ENCODE measurements around the gene THEMIS.

- TF ChIP-seq EZH2 (IDR thresholded peaks at IDR 0.05; ENCODE audit: borderline replicate concordance) = no peak
- TF ChIP-seq CTCF (IDR thresholded peaks at IDR 0.05; ENCODE audit: poor library complexity) = no peak
Measured at GRCh38 chr6:127945434-127946097, 44.7 kb upstream of the THEMIS start.

Measured in hepatocyte (in vitro differentiated cells).